Sciatic nerve (tissue), 2 donors: Measurements from ENCODE around the gene NIT1. TPM values are rescaled to one million over a fixed set of nuclear protein-coding genes. Genes with fewer than 3 reads are reported as not detected.

Experiments
- ATAC-seq: fragments of 200-7000 bp; cut with Tn5 transposase; one replicate; pipeline ENCODE4 v1.9.1; 2020; ENCODE audit warnings: mild to moderate bottlenecking, moderate library complexity
- DNase-seq: peaks from one replicate; pipeline ENCODE4 v3.0.0-alpha.2; 2020; ENCODE audit warnings: low spot score
- intact Hi-C: fragments of 100-400 bp; cut with DNase I; formaldehyde crosslinking; loops from one replicate; pipeline ENCODE4 v1.14.2; 2022
- total RNA-seq: library from RNA; stranded (reverse); fragmentation: NEBNext Ultra II Directional; extraction: Animal tissue kit (Norgen Biotek cat#: 25700); gene quantifications from one replicate; pipeline ENCODE4 v1.2.1, GENCODE V29; 2021
- donor health status: DM: no; HTN: no; CAD: no.
- donor health status: DM: no; HTN: no; CAD: no.

Gene NIT1, protein sequence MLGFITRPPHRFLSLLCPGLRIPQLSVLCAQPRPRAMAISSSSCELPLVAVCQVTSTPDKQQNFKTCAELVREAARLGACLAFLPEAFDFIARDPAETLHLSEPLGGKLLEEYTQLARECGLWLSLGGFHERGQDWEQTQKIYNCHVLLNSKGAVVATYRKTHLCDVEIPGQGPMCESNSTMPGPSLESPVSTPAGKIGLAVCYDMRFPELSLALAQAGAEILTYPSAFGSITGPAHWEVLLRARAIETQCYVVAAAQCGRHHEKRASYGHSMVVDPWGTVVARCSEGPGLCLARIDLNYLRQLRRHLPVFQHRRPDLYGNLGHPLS
- total RNA-seq = 38.0 TPM

DNA sequence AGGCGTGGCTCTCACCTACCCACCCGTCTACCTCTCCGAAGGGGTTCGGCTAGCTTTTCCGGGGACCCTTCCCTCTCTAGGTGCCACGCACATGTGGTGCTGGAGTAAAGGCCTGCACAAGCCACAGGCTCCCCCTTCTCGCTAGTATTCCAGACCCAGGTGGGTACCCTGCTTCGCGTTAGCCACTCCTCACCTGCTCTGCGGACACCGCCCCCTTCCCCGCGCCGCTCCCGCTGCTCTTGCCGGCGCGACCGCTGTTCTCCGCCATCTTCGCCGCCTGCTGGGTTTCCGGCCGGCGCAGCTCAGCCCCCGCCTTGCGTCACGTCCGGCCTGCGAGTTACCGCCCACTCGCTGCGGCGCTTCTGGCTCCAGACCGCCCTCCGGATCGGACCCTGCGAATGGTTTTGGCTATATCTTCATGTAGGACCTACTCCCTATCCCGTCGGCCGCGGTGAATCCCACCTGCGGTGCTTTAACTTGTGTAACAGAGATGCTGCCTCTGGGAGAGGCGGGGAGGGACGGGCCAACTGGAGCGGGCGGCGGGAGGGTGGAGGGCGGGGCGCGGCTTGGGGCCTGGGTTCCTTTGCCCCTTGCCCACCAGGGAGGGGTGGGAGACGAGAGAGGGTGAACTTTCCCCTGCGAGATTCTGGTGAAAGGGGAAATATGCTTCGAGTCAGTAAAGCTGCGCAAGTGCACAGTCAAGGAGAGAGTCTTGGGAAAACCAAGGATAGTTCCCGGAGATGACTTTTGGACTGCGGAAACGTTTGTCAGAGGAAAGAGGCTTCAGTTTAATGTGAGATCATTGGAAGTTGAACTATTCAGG is at the start of gene NIT1, which contains the start of gene PFDN2:
Gene NIT1 (plus strand): TSS at position 347 of the 823 bp plus-strand sequence. CDS start 72 bp downstream, at position 419.
Gene PFDN2 (minus strand): TSS at position 279 of the 823 bp plus-strand sequence. CDS start 11 bp downstream, at position 268.
- intact Hi-C loops = no loop called here
- ATAC-seq (peak; percentile 96), DNase-seq (peak; percentile 93)

DNA sequence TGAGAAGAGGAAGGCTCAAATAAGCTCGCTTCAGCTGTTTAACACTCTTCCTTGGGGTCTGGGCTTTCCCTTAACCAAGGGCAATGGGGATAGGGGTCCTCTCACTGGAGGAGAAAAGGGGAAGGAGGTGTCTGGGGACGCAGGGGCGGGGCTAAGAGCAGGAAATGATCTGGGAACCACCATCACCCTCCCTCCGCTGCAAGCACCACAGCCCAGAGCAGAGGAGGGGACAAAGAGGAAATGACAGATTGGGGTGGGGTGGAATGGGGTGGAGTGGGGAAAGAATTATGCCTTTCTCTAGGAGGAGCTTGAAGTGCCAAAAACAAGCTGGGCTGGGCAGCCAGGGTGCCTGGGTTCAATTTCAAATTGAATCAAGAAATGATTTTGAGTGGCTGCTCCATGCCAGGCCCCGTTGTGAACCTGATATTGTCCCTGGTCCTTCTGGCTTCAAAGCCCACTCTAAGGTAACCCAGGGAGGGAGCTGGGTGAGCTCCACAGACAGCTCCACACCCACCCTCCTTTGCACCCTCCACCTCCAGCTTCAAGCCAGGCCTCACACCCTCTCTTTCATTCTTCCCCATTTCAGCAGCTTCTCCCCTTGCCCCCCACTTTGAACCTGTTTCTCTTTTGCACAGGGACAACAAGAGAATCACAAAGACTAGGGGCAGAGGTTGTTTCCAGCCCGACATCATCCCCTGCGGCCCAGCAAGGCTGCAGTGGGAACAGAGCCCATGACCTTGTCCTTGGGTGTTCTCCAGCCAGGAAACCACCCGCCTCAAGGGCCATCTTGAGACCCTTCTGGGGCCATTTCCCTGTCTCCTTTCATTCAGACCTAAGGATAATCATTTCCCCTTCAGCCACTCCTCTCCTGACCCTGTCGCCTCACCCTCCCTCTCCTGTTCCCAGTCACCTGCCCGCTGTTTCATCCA is 49.3 kb upstream of the NIT1 start:
- intact Hi-C loops = no loop called here
- ATAC-seq (peak; percentile 80), DNase-seq (peak; percentile 73)

DNA sequence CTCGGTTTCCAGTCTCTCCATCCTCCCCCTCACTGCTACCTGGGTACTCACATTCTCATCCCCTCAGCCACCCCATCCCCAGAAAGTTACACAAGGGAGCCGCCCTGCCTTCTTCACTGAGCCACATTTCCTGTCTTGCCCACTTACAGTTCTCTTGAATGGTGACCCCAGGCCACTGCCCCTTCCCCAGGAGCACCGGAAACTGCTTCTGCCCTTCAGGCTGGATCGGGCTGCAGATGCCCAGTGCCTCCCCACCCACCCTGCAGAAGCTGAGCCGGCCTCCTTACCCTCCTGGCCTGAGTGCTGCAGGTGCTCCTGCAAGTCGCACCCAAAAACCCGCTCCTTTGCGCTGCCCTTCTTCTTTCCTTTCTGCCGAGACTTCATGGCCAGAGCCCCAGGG is 48.7 kb upstream of the NIT1 start:
- no peak for DNase-seq
- intact Hi-C loops = no loop called here
- ATAC-seq = no peak

DNA sequence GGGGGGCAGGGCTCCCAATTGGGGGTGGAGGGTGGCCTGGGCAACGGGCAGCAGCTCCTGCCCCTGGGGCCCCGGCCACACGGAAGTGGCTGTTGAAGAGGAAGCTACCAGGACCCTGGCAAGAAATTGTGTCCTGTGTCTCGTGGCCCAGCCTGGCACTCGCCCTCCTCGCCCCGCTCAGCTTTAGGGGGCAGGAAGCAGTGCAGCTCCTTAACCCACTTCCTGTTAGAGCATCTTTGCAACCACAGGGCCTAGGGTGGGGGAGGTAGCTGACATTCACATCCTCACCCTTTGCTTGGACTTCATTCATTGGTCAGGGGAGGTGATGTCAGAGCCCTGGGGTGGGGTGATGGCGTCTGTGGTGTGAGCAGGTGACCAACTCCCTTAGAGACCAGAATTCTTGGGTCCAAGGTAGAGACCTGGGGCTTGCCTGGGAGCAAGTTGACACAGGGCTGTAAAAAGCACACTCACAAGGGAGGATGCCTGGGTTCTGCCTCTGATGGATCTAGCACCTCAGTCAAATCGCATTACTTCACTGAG is 48.1 kb upstream of the NIT1 start, which contains the start of gene ARHGAP30:
Gene ARHGAP30 (minus strand): TSS at position 161 of the 540 bp plus-strand sequence. CDS start 267 bp downstream, outside the sequence.
- intact Hi-C loops = no loop called here
- DNase-seq = peak; percentile 73
- peak; percentile 75 for ATAC-seq

DNA sequence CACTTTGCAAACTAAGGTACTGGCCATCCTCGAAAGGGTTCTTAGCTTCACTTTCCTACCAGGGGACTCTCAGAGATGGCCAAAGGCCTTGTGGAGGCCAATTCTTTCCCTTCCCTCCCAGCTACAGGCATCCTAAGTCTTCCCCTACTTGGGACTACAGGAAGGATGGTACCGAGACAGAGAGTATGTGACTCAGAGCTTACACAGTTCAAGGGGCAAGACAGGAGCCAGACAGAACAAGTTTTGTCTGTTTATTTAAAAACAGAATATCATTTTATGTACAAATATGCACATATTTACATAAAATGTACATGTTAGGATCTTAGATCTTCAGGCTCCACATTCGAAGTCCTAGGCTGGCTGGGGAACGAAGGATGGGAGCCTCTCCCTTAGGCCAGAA is 47.1 kb upstream of the NIT1 start:
- intact Hi-C loops = no loop called here
- DNase-seq (no peak), ATAC-seq (no peak)

DNA sequence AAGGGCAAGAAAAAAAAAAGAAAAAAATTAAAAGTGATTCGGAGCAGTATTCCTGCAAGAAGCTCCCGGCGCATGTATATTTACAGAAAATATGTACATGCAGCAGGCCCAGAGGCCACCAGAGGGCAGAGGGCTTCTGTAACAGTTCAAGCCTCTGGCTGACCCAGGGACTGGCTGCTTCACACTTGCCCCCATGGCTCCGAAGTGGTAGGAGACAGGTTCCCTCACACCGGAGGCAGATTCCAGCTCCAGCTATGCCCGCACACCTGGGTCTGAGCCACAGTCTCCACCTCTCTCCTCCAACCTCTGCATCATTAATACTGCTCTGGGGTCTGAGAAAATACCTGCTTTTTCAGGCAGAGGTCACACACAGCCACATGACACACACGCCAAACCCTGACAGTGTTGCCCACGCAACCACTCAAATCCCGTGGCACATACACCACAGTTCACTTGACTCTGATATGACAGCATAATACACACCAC is 46.0 kb upstream of the NIT1 start:
- ATAC-seq (no peak), DNase-seq (no peak)
- intact Hi-C loops = no loop called here

DNA sequence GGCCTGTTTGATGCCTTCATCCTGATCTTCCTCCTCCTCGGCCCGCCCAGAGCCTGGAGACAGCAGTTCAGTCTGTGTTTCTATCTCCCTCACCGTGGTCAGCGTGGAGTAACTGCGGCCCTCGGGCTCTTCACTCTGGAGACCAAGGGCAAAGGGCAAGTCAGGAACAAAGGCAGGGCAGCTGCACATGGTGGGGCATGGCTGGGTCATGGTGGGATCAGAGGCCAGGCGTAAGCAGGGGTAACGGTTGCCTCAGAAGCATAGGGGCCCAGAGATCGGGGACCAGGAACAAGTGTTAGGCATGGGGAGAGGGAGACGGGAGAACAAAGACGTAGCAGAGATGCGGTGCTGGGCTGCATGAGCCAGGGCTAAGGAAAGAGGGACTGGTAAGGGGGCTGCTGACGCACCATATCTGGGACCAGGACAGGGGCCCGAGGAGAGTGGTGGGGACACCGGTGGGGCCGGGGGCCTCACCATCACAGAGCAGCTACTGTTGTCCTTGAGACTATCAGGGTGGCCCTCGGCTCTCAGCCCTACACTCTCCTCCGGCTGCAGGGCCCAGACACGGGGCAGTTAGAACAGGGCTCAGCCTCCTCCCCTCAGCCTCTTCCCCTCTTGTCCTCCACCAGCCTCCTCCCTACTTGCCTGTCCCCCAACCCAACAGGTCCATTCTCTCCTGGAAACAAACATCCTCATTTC is 45.0 kb upstream of the NIT1 start:
- DNase-seq = no peak

DNA sequence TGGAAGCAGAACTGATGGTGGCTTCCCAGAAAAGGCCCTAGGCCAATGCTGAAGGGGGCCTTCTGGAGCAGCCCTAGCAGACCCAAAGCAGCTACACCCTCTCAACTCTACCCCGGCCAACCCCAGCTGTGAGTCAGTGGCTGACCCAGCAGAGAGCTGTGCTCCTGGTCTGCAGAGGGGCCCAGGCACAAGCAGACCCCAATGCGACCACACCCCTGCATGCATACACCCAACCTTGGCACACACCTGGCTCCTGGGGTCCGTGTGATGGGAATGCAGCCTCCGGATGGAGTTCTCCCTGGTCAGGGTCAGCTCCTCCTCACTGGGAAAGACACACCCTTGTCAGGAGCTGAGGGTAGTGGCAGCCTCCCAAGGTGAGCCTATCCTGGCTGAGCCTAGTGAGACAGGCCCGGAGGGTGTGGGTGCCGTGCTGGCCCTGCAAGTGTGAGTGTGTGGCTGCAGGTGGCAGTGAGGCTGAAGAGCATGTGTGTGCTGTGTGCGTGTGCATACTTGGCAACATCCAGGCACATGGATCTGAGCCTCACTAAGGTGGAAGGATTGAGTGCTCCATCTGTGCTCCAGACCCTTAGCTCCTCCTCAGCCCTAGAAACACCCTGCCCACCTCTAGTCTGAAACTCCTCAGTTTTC is 44.3 kb upstream of the NIT1 start:
- DNase-seq = no peak
- intact Hi-C loops = no loop called here
- ATAC-seq = no peak

More for the DNA sequence above, 45.0 kb upstream of the NIT1 start:
- no peak for ATAC-seq
- intact Hi-C loops = no loop called here

DNA sequence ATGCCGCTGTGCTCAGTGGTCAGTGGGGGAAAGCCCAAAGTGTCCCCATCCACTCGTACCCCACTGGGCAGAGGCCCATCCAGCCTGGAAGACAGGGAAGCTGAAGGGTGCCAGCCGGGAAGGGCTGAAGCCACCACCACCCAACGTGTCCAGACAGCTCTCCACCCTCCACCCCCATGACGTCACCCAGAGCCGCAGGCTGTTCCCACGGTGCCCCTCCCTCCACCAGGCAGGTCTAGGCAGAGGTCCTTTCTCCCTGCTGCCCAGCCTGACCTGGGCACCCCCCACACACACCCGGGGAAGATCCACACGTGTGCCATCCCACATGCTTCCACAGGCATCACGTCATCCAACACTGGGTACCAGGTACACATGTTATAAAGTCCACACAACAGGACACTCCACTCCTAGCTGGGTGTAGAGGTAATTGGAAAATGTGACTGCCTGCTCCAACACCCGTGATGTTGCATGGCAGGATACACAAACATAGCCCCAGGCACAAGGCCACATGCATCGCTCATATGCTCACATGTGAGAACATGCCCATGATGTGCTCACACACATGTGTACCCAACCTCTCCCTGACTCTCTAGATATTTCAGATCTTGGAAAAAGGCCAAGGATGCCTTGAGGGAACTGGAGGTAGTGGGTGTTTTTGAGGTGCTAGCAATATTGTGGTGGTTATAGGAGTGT is 43.1 kb upstream of the NIT1 start:
- intact Hi-C loops = no loop called here
- DNase-seq = no peak
- no peak for ATAC-seq

DNA sequence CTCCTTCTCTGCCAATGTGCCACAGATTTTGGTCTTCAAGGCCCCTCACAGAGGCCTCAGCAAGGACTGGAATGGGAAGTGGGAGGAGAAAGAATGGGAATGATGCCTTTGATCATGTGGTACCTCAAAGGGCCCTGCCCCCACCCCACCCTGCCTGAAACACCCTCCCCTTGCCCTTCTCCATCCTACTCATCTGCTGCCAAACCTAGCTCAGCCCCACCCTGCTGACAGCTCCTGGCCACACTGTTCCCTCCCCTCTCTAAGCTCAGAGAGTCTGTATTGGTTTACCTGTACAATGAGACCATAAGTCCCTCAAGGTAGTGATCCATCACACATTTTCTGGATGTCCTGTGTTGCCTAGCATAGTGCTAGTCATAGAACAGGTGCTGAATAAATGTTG is 41.5 kb upstream of the NIT1 start:
- intact Hi-C loops = no loop called here
- DNase-seq (no peak), ATAC-seq (no peak)

DNA sequence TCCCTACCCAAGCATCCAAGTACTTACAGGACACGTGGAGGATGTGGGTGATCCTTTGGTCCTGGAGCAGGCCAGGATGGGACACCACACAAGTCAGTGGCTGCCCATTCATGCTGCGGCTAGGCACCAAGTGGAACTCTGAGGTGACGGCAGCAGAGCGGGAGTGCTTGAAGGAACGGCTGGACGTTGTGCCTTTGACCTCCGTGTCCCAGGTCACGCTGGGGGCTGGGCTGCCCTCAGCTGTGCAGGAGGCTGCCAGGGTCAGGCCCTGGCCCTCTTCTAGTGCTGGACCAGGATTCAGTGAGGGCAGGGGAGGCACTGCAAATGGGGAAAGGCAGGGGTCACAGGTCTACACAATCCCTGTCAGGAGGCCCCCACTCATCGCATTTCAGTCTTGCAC is 40.5 kb upstream of the NIT1 start:
- DNase-seq = no peak

DNA sequence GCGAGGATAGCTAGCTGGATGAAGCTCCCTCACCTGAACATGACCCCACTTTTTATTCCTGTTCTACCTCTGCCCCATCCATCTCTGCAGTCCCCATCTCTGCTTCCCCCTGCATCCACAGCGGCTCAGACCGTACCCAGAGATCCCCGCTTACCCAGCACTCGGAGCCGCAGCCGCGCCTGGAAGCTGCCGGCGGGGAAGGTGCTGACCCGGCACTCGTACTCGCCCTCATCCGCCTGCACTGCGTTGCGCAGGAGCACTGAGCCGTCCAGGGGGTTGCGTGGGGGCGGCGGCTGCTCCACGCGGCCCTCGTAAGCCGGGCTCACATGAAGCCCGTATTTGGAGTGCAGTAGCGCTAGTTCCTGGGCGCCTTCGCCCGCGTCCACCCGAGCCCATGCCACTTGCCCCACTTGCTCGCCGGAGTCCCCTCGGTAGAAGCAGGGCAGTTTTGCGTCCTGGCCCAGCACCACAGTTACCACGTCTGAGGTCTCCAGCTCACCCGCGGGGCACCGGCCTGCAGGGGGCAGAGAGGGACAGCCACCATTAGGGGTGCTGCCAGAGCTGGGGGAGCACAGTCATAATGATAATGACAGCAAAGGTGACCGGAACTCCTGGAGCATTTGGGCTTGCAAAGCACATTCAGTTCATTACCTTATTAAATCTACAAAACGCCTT is 38.3 kb upstream of the NIT1 start:
- ATAC-seq = no peak
- intact Hi-C loops = no loop called here
- no peak for DNase-seq

More for the DNA sequence above, 40.5 kb upstream of the NIT1 start:
- intact Hi-C loops = no loop called here
- no peak for ATAC-seq

DNA sequence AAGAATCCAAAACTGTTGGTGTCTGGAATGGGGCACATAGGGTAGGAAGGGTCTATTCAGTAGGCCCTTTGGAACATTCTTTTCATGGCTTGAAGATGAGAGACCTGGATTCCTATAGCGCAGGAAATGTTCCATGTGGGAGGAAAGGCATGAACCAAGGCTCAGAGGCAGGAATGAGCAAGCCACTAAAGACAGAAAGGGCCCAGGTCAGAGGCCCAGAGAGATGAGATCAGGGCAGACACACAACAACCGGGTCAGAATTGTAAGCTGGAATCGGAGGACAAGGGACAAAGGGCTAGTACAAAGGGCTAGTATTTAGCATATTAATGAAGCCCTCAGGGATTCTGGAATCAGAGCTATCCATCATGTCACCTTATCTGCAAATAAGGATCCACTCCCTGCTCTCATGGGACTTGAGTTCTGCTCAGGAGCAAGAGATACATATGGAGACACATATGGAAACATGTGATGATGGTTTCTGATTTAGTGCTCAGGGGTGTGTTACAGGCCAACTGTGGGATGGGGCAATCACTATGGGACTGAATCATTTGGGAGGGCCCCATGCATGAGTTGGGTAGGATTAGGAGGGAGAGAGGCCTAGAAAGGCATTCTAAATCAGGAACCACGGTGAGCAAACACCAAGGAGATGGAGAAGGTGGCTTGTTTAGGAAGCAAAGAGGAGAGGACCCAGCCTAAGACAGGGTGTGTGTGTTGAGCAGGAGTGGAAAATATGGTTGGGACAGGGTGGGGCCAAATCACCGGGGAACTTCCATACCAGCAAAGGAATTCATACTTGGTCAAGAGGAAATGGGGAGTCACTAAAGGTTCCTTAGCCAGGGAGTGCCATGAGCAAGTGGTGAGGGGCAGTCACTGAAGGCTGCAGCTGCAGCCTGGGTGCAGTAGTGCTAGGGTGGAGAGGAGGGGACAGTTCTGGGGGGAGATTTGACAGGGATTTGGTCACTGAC is 37.2 kb upstream of the NIT1 start:
- intact Hi-C loops = no loop called here
- no peak for DNase-seq
- ATAC-seq = no peak

DNA sequence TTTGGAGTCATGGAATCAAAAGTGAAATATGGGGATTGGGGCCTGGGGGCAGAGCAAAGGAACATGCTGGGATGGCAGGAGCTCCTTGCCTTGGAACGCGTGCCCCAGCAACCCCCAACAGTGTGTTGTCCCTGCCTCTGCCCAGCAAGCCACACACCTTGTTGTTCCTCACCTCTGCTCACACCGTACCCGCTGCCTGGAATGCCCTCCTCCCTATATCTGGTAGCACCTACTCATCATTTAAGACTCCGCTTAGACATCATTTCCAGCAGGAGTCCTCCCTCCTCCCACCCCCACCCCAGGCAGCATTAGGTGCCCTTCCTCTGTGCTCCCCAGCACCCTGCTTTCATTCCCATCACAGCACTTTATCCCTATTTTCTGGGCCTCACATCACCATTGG is 36.4 kb upstream of the NIT1 start:
- no peak for ATAC-seq
- intact Hi-C loops = no loop called here
- no peak for DNase-seq

DNA sequence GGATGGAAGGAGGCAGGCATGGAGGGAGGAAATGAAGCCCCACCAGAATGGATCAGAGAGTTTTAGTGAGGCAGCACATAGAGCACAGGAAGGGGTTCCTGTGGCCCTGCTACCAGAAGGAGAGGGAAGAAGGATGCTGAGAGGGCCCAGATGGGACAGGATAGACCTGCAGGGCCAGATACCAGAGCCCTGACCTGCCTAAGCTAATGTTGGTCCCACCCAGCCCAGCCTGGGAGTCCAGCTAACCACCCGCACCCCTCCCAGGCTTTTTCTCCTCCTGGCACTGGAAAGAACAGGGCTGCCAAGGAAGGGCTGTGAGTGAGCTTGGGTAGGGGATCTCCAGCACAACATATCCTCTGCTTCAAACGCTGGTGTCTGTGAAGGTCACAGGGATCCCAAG is 35.4 kb upstream of the NIT1 start:
- ATAC-seq = no peak
- DNase-seq = no peak
- intact Hi-C loops = no loop called here
